Fibroblast of lung (primary cell): ENCODE results near the gene HIVEP3.

ENCODE experiments used
- CTCF ChIP-seq, 2 donors: IDR thresholded peaks in 1 of 2; conservative IDR thresholded peaks in 1 of 2; 1 replicate in 1 of 2; 2 replicates in 1 of 2; pipeline ENCODE4 v1.5.1; 2011 to 2012; ENCODE audit warnings: low read length in 2 of 2, control low read depth in 1 of 2, inconsistent platforms in 1 of 2, low read depth in 1 of 2, mild to moderate bottlenecking in 1 of 2
- EZH2 ChIP-seq: IDR thresholded peaks from 2 replicates; pipeline ENCODE4 v1.5.1; 2012; ENCODE audit warnings: low read length, control low read depth, mild to moderate bottlenecking; ENCODE audit errors: missing control alignments

DNA sequence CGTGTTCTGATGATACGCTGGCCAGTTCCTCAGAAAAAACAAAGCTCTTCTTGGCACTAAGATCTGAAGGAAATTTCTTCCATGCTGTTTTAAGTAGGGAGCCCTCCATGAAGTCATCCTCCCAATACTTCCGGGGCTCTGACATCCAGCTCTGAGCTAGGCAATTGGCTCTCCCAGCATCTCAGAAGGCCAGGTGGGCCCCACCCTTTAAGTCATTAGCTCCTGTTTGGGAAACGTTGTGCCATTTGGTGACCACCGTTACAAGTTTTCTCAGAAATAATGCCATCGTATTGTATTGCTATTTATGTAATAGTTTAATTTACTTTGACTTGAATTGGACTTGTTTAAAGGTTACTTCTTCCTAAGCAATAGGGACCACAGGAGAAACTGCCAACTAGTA, 303.9 kb downstream of the HIVEP3 start:
- TF ChIP-seq CTCF (conservative IDR thresholded peaks at IDR 0.05 in 1 of 2, IDR thresholded peaks at IDR 0.05 in 1 of 2; ENCODE audit: low read depth in 1 of 2, low read length in 2 of 2) (no peak), EZH2 (no peak)
